Testis (tissue), 2 donors: Measurements from ENCODE around the gene PIANP.

Source experiments
- CTCF ChIP-seq, 3 experiments: fragments of 450-650 bp in 2 of 3; fragments of 200-600 bp in 1 of 3; sonication (generic) in 1 of 3; IDR thresholded peaks; one replicate each; pipeline ENCODE4 v1.5.1; 2016 to 2019; ENCODE audit warnings: antibody characterized with exemption in 3 of 3, mild to moderate bottlenecking in 2 of 3, moderate library complexity in 1 of 3
- POLR2A ChIP-seq: fragments of 450-650 bp; IDR thresholded peaks from one replicate; pipeline ENCODE4 v1.6.1; 2017; ENCODE audit warnings: antibody characterized with exemption, mild to moderate bottlenecking, moderate library complexity

GRCh38 chr12:6685814-6686213 is 14.8 kb downstream of the PIANP start:
- TF ChIP-seq CTCF (IDR thresholded peaks at IDR 0.05), result no peak
- no peak for TF ChIP-seq POLR2A
